Neural progenitor cell (in vitro differentiated cells): Measurements from ENCODE around the gene SYTL3. TPM values are rescaled to one million over a fixed set of nuclear protein-coding genes. Genes with fewer than 3 reads are reported as not detected.
A peak's percentile ranks its signal among the peaks of the same experiment; 100 is the strongest.

Source experiments
- DNase-seq: peaks from one replicate; pipeline ENCODE4 v3.0.0-alpha.2; 2016; ENCODE audit warnings: low spot score
- H2AFZ ChIP-seq: fragments of 200-600 bp; sonication (generic); replicated peaks from 2 replicates; pipeline ENCODE4 v1.6.1; 2016; ENCODE audit warnings: antibody characterized with exemption
- H3F3A ChIP-seq: fragments of 200-600 bp; sonication (generic); 2 replicates; pipeline ENCODE4 v1.6.1; 2016; ENCODE audit warnings: antibody characterized with exemption, low read depth
- H3K27ac ChIP-seq: fragments of 200-600 bp; sonication (generic); 2 replicates; pipeline ENCODE4 v1.5.1; 2016; ENCODE audit warnings: mild to moderate bottlenecking
- H3K27me3 ChIP-seq: fragments of 200-600 bp; sonication (generic); 2 replicates; pipeline ENCODE4 v1.6.1; 2016; ENCODE audit warnings: mild to moderate bottlenecking, moderate library complexity
- H3K36me3 ChIP-seq: fragments of 200-600 bp; sonication (generic); 2 replicates; pipeline ENCODE4 v1.5.1; 2016
- H3K4me1 ChIP-seq: fragments of 200-600 bp; sonication (generic); 2 replicates; pipeline ENCODE4 v1.6.1; 2016; ENCODE audit warnings: mixed run types
- H3K4me2 ChIP-seq: fragments of 200-600 bp; sonication (generic); 2 replicates; pipeline ENCODE4 v1.6.1; 2016
- H3K4me3 ChIP-seq: fragments of 200-600 bp; sonication (generic); 2 replicates; pipeline ENCODE4 v1.5.1; 2016
- H3K79me2 ChIP-seq: fragments of 200-600 bp; sonication (generic); 2 replicates; pipeline ENCODE4 v1.6.1; 2016; ENCODE audit warnings: low read depth
- H3K9ac ChIP-seq: fragments of 200-600 bp; sonication (generic); 2 replicates; pipeline ENCODE4 v1.6.1; 2016
- H3K9me3 ChIP-seq: fragments of 200-600 bp; sonication (generic); 2 replicates; pipeline ENCODE4 v1.5.1; 2016; ENCODE audit warnings: low read depth
- H4K20me1 ChIP-seq: fragments of 200-600 bp; sonication (generic); 2 replicates; pipeline ENCODE4 v1.6.1; 2016; ENCODE audit warnings: low read depth
- H3K27ac Mint-ChIP-seq: 3 replicates; pipeline ENCODE4 v1.8.0; 2021; ENCODE audit warnings: mixed read lengths
- H3K27me3 Mint-ChIP-seq: 2 replicates; pipeline ENCODE4 v1.8.0; 2022; ENCODE audit warnings: low read depth, mild to moderate bottlenecking, inconsistent platforms, moderate library complexity, mixed read lengths; ENCODE audit not compliant: insufficient read depth
- H3K36me3 Mint-ChIP-seq: 3 replicates; pipeline ENCODE4 v1.8.0; 2021; ENCODE audit warnings: mixed read lengths
- H3K4me1 Mint-ChIP-seq: 3 replicates; pipeline ENCODE4 v1.8.0; 2021; ENCODE audit warnings: mixed read lengths
- H3K4me3 Mint-ChIP-seq: 3 replicates; pipeline ENCODE4 v1.8.0; 2021; ENCODE audit warnings: mild to moderate bottlenecking, moderate library complexity, mixed read lengths
- H3K9me3 Mint-ChIP-seq: 3 replicates; pipeline ENCODE4 v1.8.0; 2020; ENCODE audit warnings: mixed read lengths
- CTCF ChIP-seq: fragments of 200-600 bp; sonication (generic); IDR thresholded peaks from 2 replicates; pipeline ENCODE4 v1.5.1; 2017; ENCODE audit warnings: antibody characterized with exemption, mild to moderate bottlenecking
- EZH2 ChIP-seq: fragments of 200-600 bp; sonication (generic); IDR thresholded peaks from 2 replicates; pipeline ENCODE4 v1.6.1; 2017; ENCODE audit warnings: antibody characterized with exemption, mild to moderate bottlenecking, moderate library complexity
- EZH2phosphoT487 ChIP-seq: fragments of 200-600 bp; sonication (generic); IDR thresholded peaks from 2 replicates; pipeline ENCODE4 v1.6.1; 2017; ENCODE audit warnings: antibody characterized with exemption
- total RNA-seq: library from RNA; depleted of rRNA; stranded (reverse); fragments of >200 nt; gene quantifications from 2 replicates; pipeline ENCODE4 v1.2.3, GENCODE V29; 2015; ENCODE audit warnings: low replicate concordance

Gene SYTL3
- total RNA-seq, 1 donor from 2014 or later, result not detected

GRCh38 chr6:158703111-158703836 lies 53.4 kb downstream of the SYTL3 start:
- Histone ChIP-seq H3K79me2 (no peaks in the 10 kb centered on the region), H3K9ac (no peak overlapping the region), H3K4me3 (no peak overlapping the region), H4K20me1 (no peaks in the 10 kb centered on the region), H3K4me2 (no peak overlapping the region), H3K27me3 (peaks cover 4% of the 10 kb centered on the region), H3F3A (no peaks in the 10 kb centered on the region), H3K36me3 (no peaks in the 10 kb centered on the region), H3K27ac (no peak overlapping the region), H2AFZ (no peak overlapping the region), H3K4me1 (no peaks in the 10 kb centered on the region), H3K9me3 (no peaks in the 10 kb centered on the region)
- Mint-ChIP-seq H3K27ac (no peak overlapping the region), H3K36me3 (no peaks in the 10 kb centered on the region), H3K4me1 (peaks cover 12% of the 10 kb centered on the region), H3K27me3 (peaks cover 5% of the 10 kb centered on the region), H3K4me3 (no peak overlapping the region), H3K9me3 (no peaks in the 10 kb centered on the region)
- no peak for TF ChIP-seq EZH2phosphoT487
- no peak for TF ChIP-seq CTCF
- no peak for TF ChIP-seq EZH2
- DNase-seq, result no peak

GRCh38 chr6:158703837-158704822 lies 54.3 kb downstream of the SYTL3 start:
- Histone ChIP-seq H3K4me2 (peak overlapping the region; percentile 73), H3F3A (no peaks in the 10 kb centered on the region), H3K36me3 (no peaks in the 10 kb centered on the region), H3K27ac (no peak overlapping the region), H4K20me1 (no peaks in the 10 kb centered on the region), H3K27me3 (peaks cover 4% of the 10 kb centered on the region), H3K9me3 (no peaks in the 10 kb centered on the region), H2AFZ (peak overlapping the region; percentile 82), H3K9ac (no peak overlapping the region), H3K4me3 (peak overlapping the region; percentile 30), H3K4me1 (no peaks in the 10 kb centered on the region), H3K79me2 (no peaks in the 10 kb centered on the region)
- no peaks in the 10 kb centered on the region for H3K9me3 Mint-ChIP-seq
- H3K27ac Mint-ChIP-seq, result no peak overlapping the region
- H3K4me1 Mint-ChIP-seq, result peaks cover 12% of the 10 kb centered on the region
- DNase-seq, result peak; percentile 84
- peak overlapping the region; percentile 79 for H3K4me3 Mint-ChIP-seq
- H3K36me3 Mint-ChIP-seq, result no peaks in the 10 kb centered on the region
- H3K27me3 Mint-ChIP-seq, result peaks cover 5% of the 10 kb centered on the region
- TF ChIP-seq EZH2 (peak; percentile 36), CTCF (peak; percentile 100), EZH2phosphoT487 (no peak)

GRCh38 chr6:158705386-158706126 lies 55.7 kb downstream of the SYTL3 start:
- Mint-ChIP-seq H3K4me1 (peaks cover 12% of the 10 kb centered on the region), H3K27me3 (peaks cover 5% of the 10 kb centered on the region), H3K36me3 (no peaks in the 10 kb centered on the region), H3K27ac (peak overlapping the region; percentile 78), H3K9me3 (no peaks in the 10 kb centered on the region), H3K4me3 (no peak overlapping the region)
- H3K27ac ChIP-seq, result no peak overlapping the region
- no peak for DNase-seq
- H3K4me2 ChIP-seq, result no peak overlapping the region
- no peaks in the 10 kb centered on the region for H3K4me1 ChIP-seq
- no peak overlapping the region for H2AFZ ChIP-seq
- no peak overlapping the region for H3K4me3 ChIP-seq
- H3F3A ChIP-seq, result no peaks in the 10 kb centered on the region
- TF ChIP-seq EZH2phosphoT487 (no peak), EZH2 (no peak), CTCF (no peak)
- H3K9ac ChIP-seq, result no peak overlapping the region
- H3K9me3 ChIP-seq, result no peaks in the 10 kb centered on the region
- H3K36me3 ChIP-seq, result no peaks in the 10 kb centered on the region
- no peaks in the 10 kb centered on the region for H4K20me1 ChIP-seq
- peaks cover 4% of the 10 kb centered on the region for H3K27me3 ChIP-seq
- no peaks in the 10 kb centered on the region for H3K79me2 ChIP-seq
